ENCODE data around the gene CXCR6. TPM values are rescaled to one million over a fixed set of nuclear protein-coding genes. Genes with fewer than 3 reads are reported as not detected.

Gene CXCR6
- 1 to 10 TPM in 2 of 8 experiments, under 1 TPM in 6; 0.16 to 5.3 (median 0.84) TPM for total RNA-seq

DNA sequence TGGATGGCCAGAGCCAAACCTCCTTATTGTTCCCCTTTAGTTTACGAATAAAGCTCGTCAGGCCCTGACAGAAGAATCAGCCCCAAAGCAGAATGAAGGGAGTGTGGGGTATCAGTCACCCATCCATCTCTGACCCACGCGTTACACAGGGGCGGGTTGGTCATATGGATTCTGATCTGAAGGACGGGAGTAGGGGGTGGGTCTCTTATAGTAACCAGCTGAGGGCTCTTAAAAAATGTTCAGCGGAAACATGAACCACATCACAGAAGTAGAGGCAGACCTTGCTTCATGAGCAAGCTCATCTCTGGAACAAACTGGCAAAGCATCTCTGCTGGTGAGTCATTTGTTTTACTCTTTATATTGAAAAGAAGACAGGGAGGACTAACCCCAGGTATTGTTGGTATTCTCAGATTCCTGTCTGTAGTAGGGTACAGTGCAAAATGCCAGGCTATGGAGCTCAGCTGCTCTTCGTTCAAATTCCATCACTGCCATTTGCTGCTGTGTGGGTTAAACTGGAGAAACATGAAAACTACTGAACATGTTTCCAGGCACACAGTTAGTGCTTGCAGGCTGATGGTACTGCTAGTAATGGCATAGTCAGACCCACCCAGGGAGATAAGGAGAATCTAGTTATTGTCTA, at the start of gene CXCR6:
Gene CXCR6 (plus strand): TSS at position 258 of the 640 bp plus-strand sequence. CDS start 3,018 bp downstream, outside the sequence.
- peaks cover 0 to 2% of the 10 kb centered on the region in 2 donors for H3K4me1 ChIP-seq (replicated peaks in 1 of 2)
- no peak within 1 kb of the TSS for H3K4me3 ChIP-seq
- WGBS, 10 experiments = 20 to 100% (median 98%) methylated on average over 1 to 6 of the region's 8 CpGs; no CpG with 5 or more reads in 2 of the 10 experiments
- H3K27ac ChIP-seq = no peak within 1 kb of the TSS
- in situ Hi-C loops (cut with MboI; ENCODE audit: low pct_unique_long_range_greater_than_20kb in 2 of 9, low sequenced_read_pairs in 9 of 9, unreplicated experiment in 9 of 9) = loop anchor here in 5 of 9 experiments (5.0 to 25.0 kb wide), 8 partner anchors 131 to 906 kb away; partner anchors contain the start of genes CCR1 (in 1 of the 5), CCR2 (in 1 of the 5), CCR5 (in 1 of the 5) and CLEC3B (in 1 of the 5)
- ATAC-seq (replicated peaks in 6 of 8) = no peak

DNA sequence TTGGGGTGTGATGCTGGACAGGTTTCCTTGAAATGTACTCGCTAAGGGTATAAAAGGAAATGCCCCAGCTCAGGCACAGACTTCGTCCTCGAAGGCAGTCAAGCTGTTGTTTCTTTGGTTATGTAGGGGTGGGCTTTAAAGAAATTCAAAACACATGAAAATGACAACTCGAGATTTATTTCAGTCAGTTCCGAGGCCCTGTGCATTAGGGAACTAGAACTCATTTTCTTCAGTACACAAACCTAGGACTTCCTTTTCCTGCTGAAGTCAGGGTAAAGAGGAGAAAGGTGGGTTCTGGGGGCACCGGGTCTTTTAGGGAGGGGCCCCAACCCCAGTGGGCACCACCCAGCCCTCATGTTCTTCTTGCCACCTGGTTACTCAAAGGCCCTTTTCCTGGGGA, 49.2 kb upstream of the CXCR6 start:
- WGBS, 10 experiments = 35 to 100% (median 86%) methylated on average over 3 to 5 of the region's 6 CpGs; no CpG with 5 or more reads in 4 of the 10 experiments
- no peaks in the 10 kb centered on the region for H3K4me1 ChIP-seq (replicated peaks in 1 of 2)
- no peak overlapping the region for H3K27ac ChIP-seq
- H3K4me3 ChIP-seq = no peak overlapping the region
- ATAC-seq (replicated peaks in 6 of 8) = no peak
- in situ Hi-C loops (cut with MboI; ENCODE audit: low pct_unique_long_range_greater_than_20kb in 2 of 9, low sequenced_read_pairs in 9 of 9, unreplicated experiment in 9 of 9) = no loop called here

DNA sequence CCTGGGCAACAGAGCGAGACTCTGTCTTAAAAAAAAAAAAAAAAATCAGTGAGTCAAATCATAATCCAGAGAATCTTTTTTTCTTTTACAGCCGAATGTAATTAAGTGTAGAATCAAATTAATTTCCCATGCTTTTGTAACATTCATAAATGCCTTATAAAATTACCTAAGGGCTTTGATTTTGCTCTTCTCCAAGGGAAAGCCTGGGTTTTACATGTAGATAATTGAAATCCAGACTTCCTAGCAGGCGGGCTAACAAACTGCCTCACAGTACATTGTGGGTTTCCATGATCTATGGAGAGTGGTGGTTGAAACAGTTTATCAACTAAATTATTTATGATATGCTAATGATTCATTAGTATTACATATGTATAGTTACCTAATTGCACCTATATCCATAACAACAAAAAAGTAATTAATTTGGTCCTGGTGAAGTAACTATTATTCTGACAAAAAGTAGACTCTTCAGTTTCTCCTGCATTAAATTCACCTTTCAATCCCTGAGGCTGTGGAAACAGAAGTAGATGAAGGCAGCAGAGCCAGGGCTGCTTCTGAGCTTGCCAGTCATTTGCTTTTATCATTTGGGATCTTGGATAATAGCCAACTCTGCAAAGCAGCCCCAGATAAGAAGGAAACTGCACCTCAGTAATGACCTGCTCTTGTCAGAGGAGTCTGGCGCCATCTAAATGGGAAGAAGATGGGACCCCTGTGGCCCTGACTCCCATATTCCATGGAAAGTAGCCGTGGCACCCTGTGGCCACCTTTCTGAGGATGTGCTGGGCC, 47.4 kb upstream of the CXCR6 start:
- 20 to 100% (median 98%) methylated on average over 1 to 3 of the region's 5 CpGs for WGBS, 10 experiments
- in situ Hi-C loops (cut with MboI; ENCODE audit: low pct_unique_long_range_greater_than_20kb in 2 of 9, low sequenced_read_pairs in 9 of 9, unreplicated experiment in 9 of 9) = no loop called here

DNA sequence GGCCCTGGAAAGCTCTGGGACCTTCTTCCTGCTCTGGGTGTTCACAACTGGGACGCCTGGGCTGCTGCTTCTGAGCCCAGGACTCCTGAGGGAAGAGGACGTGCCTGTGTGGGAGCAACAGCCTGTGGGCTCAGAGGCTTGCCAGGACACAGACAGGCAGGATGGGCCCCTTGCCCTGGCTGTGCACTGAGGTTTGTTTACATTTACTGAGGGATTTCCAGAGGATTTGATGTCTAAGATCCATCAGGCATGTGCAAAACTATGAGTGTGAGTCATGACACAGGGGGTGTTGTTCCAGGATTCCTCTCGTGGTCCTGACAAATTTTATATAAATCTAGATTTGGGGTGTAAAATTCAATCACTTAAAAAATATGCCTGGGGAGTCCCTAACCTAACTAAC, 46.3 kb upstream of the CXCR6 start:
- in situ Hi-C loops (cut with MboI; ENCODE audit: low pct_unique_long_range_greater_than_20kb in 2 of 9, low sequenced_read_pairs in 9 of 9, unreplicated experiment in 9 of 9) = no loop called here
- Histone ChIP-seq H3K4me3 (no peak overlapping the region), H3K4me1 (replicated peaks in 1 of 2) (no peaks in the 10 kb centered on the region), H3K27ac (no peak overlapping the region)
- ATAC-seq (replicated peaks in 6 of 8) = peak in 3 of 8 experiments; percentile 20 to 46 (median 30)
- 0 to 100% (median 88%) methylated on average over 1 to 3 of the region's 3 CpGs; no CpG with 5 or more reads in 5 of the 10 experiments for WGBS, 10 experiments

More for the DNA sequence above, 47.4 kb upstream of the CXCR6 start:
- no peak for ATAC-seq (replicated peaks in 6 of 8)
- Histone ChIP-seq H3K4me3 (no peak overlapping the region), H3K27ac (no peak overlapping the region), H3K4me1 (replicated peaks in 1 of 2) (no peaks in the 10 kb centered on the region)

DNA sequence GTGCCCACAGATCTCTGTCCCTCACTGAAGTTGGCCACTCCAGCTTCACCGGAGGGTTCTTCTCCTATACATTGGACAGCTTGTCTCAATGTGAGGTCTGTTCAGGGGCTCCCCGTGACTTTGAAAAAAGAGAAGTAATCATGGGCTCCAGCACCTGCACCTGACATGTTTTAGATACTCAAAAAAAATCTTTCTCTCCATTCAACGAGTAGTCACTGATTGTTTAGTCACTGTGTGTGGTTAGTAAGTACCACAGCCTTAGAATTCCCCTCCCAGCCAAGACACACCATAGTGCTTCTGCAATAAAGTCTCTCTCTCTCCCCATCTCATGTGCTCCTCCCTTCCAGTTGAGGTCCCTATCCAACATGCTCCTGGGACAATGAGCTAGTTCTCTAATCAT, 38.3 kb upstream of the CXCR6 start:
- Histone ChIP-seq H3K4me3 (no peak overlapping the region), H3K27ac (no peak overlapping the region), H3K4me1 (replicated peaks in 1 of 2) (no peaks in the 10 kb centered on the region)
- no peak for ATAC-seq (replicated peaks in 6 of 8)
- in situ Hi-C loops (cut with MboI; ENCODE audit: low pct_unique_long_range_greater_than_20kb in 2 of 9, low sequenced_read_pairs in 9 of 9, unreplicated experiment in 9 of 9) = loop anchor here in 2 of 9 experiments (25.0 kb wide), 1 partner anchor 143 kb away; no protein-coding TSS in a partner anchor
- WGBS, 10 experiments = 60 to 100% (median 85%) methylated on average over 1 to 3 of the region's 3 CpGs; no CpG with 5 or more reads in 4 of the 10 experiments

GRCh38 chr3:45905755-45906154, 37.5 kb upstream of the CXCR6 start:
- no peak overlapping the region for H3K27ac ChIP-seq
- H3K4me1 ChIP-seq (replicated peaks in 1 of 2) = no peaks in the 10 kb centered on the region
- H3K4me3 ChIP-seq = no peak overlapping the region
- in situ Hi-C loops (cut with MboI; ENCODE audit: low pct_unique_long_range_greater_than_20kb in 2 of 9, low sequenced_read_pairs in 9 of 9, unreplicated experiment in 9 of 9) = loop anchor here in 2 of 9 experiments (25.0 kb wide), 1 partner anchor 143 kb away; no protein-coding TSS in a partner anchor
- no peak for ATAC-seq (replicated peaks in 6 of 8)
- WGBS, 10 experiments = 80 to 100% (median 93%) methylated on average over 1 to 2 of the region's 3 CpGs; no CpG with 5 or more reads in 5 of the 10 experiments

DNA sequence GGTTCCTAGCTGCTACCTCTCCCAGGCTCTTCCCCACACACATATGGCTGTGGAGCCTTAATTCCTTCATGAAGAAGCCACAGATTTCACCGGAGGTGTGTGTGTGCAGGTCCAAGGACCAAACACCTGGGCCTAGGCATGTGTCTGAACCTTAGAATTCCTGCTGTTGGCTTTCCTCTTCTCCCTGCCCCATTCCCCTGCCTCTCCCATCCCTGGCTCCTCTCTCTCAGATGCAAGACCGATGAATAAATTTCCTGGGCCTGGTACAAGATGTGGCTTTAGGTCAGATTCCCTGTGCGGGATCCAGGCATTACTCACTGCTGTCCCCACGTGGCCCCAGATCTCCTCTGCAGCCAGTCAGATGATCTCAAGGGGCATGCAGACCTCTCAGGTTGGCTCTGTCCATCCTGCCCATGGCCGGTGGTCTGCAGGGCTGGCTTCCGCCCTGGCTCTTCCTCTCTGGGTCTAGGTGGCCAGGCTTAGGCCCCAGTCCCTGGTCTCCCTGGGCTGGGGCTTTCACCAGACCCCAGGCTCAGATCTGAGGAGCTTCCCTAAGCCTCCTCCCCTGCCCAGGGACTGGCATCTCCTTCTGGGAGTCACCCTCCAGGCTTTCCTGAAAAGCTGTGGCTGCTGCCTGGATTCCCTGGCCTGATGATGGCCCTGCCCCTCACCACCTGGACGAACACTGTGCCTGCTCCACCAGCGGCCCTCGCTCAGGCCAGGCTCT, 36.4 kb upstream of the CXCR6 start:
- H3K4me3 ChIP-seq = no peak overlapping the region
- no peak overlapping the region for H3K27ac ChIP-seq
- ATAC-seq (replicated peaks in 6 of 8) = peak in 3 of 8 experiments; percentile 73 to 100 (median 94)
- 93 to 100% (median 99%) methylated on average over 1 to 6 of the region's 9 CpGs; no CpG with 5 or more reads in 6 of the 10 experiments for WGBS, 10 experiments
- in situ Hi-C loops (cut with MboI; ENCODE audit: low pct_unique_long_range_greater_than_20kb in 2 of 9, low sequenced_read_pairs in 9 of 9, unreplicated experiment in 9 of 9) = loop anchor here in 2 of 9 experiments (25.0 kb wide), 1 partner anchor 145 kb away; no protein-coding TSS in a partner anchor
- no peaks in the 10 kb centered on the region for H3K4me1 ChIP-seq (replicated peaks in 1 of 2)

DNA sequence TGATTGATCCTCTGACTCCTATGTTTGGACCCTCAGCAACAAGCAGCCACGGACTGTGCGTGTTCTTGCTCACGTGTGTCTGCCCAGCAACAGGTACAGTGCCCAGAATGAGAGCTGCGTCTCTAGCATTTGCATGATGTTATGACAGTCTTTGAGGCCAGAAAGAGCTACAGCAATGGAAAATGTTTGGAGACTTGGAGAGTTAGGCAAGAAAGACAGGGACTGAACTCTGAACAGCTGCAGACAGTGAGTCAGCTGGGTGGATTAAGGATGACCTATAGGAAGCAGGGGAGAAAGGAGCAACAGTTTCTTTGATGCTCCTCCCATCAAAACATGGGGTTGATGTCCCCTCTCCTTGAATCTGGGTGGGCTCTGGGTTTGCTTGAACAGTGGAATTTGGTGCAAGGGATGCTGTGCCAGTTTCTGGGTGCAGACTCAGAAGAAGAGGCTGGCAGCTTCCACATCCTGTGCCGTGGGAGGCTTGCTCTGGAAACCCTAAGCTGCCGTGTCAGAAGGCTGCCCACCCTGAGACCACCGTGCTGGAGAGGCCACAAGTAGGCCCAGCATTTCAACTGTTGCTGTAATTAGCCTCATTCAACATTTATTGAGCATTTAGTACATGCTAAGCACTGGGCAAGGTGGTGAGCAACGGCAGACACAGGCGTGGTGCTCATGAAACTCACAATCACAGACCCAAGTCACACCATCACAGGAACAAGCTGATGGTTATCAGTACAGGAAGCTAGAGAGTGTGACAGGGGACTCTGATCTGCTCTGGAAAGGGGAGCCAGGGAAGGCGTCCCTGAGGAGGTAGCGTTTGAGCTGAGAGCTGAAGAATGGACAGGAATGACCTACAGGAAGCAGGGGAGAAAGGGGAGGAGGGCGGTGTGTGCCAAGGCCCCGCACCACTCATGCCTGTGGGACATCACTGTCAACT, 35.2 kb upstream of the CXCR6 start:
- Histone ChIP-seq H3K27ac (no peak overlapping the region), H3K4me1 (replicated peaks in 1 of 2) (no peaks in the 10 kb centered on the region), H3K4me3 (no peak overlapping the region)
- in situ Hi-C loops (cut with MboI; ENCODE audit: low pct_unique_long_range_greater_than_20kb in 2 of 9, low sequenced_read_pairs in 9 of 9, unreplicated experiment in 9 of 9) = loop anchor here in 2 of 9 experiments (25.0 kb wide), 1 partner anchor 146 kb away; no protein-coding TSS in a partner anchor
- 0 to 100% (median 93%) methylated on average over 1 to 9 of the region's 13 CpGs; no CpG with 5 or more reads in 2 of the 10 experiments for WGBS, 10 experiments
- ATAC-seq (replicated peaks in 6 of 8) = peak in 2 of 8 experiments; percentile 67 to 89

DNA sequence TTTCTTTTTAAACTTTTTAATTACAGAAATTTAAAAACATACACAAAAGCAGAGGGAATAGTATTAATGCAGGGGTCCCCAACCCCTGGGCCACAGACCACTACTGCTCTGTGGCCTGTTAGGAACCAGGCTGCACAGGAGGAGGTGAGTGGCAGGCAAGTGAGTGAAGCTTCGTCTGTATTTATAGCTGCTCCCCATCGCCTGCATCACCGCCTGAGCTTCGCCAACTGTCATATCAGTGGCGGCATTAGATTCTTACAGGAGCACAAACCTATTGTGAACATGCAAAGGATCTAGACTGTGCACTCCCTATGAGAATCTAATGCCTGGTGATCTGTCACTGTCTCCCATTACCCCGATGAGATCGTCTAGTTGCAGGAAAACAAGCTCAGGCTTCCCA, 34.5 kb upstream of the CXCR6 start:
- 75 to 100% (median 89%) methylated on average over 2 to 7 of the region's 7 CpGs; no CpG with 5 or more reads in 3 of the 10 experiments for WGBS, 10 experiments
- Histone ChIP-seq H3K4me3 (no peak overlapping the region), H3K27ac (no peak overlapping the region), H3K4me1 (replicated peaks in 1 of 2) (no peaks in the 10 kb centered on the region)
- no peak for ATAC-seq (replicated peaks in 6 of 8)
- in situ Hi-C loops (cut with MboI; ENCODE audit: low pct_unique_long_range_greater_than_20kb in 2 of 9, low sequenced_read_pairs in 9 of 9, unreplicated experiment in 9 of 9) = loop anchor here in 2 of 9 experiments (25.0 kb wide), 1 partner anchor 146 kb away; no protein-coding TSS in a partner anchor

- Histone ChIP-seq H3K4me1 (replicated peaks in 1 of 2) (peaks cover 0 to 3% of the 10 kb centered on the region in 2 donors), H3K4me3 (no peak overlapping the region), H3K27ac (no peak overlapping the region)
- ATAC-seq (replicated peaks in 6 of 8) = no peak
- 74 to 100% (median 83%) methylated on average over 1 to 6 of the region's 6 CpGs; no CpG with 5 or more reads in 5 of the 10 experiments for WGBS, 10 experiments
- in situ Hi-C loops (cut with MboI; ENCODE audit: low pct_unique_long_range_greater_than_20kb in 2 of 9, low sequenced_read_pairs in 9 of 9, unreplicated experiment in 9 of 9) = loop anchor here in 2 of 9 experiments (25.0 kb wide), 1 partner anchor 147 kb away; no protein-coding TSS in a partner anchor
Measured at GRCh38 chr3:45909542-45909941, 33.7 kb upstream of the CXCR6 start.

GRCh38 chr3:45910892-45911291, 32.4 kb upstream of the CXCR6 start:
- in situ Hi-C loops (cut with MboI; ENCODE audit: low pct_unique_long_range_greater_than_20kb in 2 of 9, low sequenced_read_pairs in 9 of 9, unreplicated experiment in 9 of 9) = loop anchor here in 2 of 9 experiments (25.0 kb wide), 1 partner anchor 149 kb away; no protein-coding TSS in a partner anchor
- Histone ChIP-seq H3K27ac (no peak overlapping the region), H3K4me1 (replicated peaks in 1 of 2) (peaks cover 12 to 16% of the 10 kb centered on the region in 2 donors), H3K4me3 (no peak overlapping the region)
- WGBS, 10 experiments = 29 to 83% (median 74%) methylated on average over 1 to 4 of the region's 4 CpGs; no CpG with 5 or more reads in 6 of the 10 experiments
- no peak for ATAC-seq (replicated peaks in 6 of 8)

Data from motor neuron (in vitro differentiated cells).